HG03469 (cell line): Measurements from ENCODE around the gene ERBB3.
"Not testable (repeated sequence)": the region's sequence is repeated elsewhere in the genome, so short reads cannot be mapped to it uniquely, and the experiment has no call there.

ENCODE experiments used
- ATAC-seq: cut with Tn5 transposase; IDR thresholded peaks from one replicate; pipeline ENCODE4 v1.9.1; 2021; ENCODE audit warnings: mild to moderate bottlenecking, moderate library complexity, moderate number of reproducible peaks; ENCODE audit not compliant: unreplicated experiment

ERBB3 gene

GRCh38 chr12:56110571-56110970, 30.6 kb downstream of the ERBB3 start:
- no peak for ATAC-seq

GRCh38 chr12:56114084-56114483, 34.1 kb downstream of the ERBB3 start:
- no peak for ATAC-seq

GRCh38 chr12:56115329-56115728, 35.4 kb downstream of the ERBB3 start:
- no peak for ATAC-seq

DNA sequence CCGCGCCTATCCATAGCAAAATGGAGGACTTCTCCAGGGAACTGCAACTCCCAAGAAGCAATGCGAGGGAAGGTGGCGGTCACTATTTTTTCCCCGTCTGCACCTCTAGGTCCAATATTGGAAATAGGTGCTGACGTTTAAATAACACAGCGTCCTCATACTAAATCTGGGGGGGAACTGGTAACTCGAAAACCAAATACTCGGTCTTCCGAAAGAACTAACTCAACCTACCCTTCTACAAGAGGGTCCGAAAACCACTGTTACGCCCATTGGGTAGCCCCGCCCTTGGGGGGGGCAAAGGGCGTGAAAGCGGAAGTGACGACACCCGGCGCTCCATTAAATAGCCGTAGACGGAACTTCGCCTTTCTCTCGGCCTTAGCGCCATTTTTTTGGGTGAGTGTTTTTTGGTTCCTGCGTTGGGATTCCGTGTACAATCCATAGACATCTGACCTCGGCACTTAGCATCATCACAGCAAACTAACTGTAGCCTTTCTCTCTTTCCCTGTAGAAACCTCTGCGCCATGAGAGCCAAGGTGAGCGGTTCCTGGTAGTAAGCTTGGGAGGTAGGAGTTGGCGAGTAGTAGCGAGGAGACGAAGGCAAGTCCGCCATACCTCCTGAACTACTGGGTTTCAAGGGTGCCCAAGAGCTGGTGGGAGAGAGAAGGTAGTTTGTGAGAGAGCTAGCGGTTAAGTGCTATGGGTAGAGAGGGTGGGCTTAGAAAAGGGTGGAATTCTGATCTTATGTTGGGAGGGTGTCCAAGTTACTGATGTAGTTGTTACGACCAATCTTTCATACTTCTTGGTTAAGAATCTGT, 36.5 kb downstream of the ERBB3 start, which contains the start of gene RPL41:
TSS of gene RPL41 (plus strand) at position 367 of the 815 bp plus-strand sequence.
- ATAC-seq = peak; percentile 28

GRCh38 chr12:56117082-56117706, 37.2 kb downstream of the ERBB3 start:
- not testable (repeated sequence) for ATAC-seq

DNA sequence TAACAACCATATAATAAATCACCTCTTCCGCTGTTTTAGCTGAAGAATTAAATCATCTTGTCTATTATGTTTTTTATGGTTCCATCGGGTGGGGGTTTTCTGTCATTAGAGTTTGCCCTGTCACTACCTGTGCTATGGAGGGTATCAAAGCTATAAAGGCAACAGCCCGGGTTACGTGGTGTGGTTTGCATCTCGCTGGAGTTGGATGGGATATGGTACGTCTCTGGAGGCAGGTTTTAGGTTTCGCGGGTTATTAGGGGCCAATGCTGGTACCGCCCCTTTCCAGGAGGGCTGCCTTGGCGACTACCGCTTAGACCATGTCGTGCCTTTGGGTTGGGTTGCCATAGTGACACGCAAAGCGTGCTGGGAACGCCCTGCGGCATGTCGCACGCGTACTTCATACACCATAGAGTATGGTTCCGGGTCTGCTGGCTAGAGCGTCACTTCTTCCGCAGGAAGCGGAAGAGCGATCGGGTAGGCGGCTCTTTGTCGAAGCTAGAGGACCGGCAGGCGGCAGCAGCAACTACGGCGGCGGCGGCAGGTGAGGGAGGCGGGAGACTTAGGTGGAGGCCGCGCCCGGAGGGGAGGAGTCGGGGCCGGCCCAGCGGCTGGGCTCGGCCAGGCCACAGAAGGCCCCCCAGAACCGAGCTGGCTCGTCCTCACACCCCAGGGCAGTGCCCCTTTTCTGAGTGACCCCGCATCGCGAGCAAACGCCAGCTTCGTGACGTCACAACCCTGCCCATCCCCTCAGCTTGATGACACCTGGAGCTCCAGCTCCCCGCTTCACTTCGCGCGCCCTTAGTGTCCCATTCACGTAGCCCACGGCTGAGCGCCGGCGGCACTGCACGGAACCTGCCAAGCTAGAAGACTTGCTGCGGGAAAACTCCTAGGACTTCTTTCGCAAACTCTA, 38.1 kb downstream of the ERBB3 start, which contains the start of gene ZC3H10:
TSS of gene ZC3H10 (plus strand) at position 489 of the 910 bp plus-strand sequence. CDS start 2,297 bp downstream, outside the sequence.
- peak; percentile 71 for ATAC-seq

DNA sequence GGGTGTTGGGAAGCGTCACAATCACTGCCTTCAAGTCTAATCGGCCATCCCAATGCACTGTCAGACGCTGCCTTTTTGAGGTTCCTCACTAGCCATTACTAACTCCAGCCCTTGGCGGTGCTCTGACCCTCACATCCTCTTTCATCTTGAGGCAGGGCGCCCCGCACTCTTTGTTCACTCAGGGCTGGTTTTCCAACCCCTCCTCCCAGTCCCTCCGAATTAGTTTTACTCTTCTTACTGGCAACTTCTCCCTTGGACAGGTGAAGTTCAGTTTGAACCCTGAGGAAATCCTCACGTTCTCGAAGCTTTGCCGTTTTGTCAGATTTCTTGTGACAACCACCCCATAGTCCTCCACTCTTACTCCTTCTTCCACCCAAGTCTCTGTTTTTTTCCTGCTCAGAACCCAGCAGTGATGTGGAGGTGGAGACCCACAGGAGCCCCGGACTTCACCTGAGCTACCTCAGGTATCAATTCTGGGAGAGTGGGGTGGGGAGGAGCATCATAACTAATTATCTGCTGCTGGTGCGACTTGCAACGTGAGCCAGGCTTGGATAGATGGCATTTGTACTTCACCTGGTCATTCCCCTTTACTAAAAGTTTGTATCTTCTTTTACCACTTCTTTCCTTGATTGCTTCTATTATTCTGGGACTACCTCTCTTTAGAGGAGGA, 38.9 kb downstream of the ERBB3 start:
- ATAC-seq = no peak

- no peak for ATAC-seq
These were observed 39.4 kb downstream of the ERBB3 start for GRCh38 chr12:56119361-56119796.

DNA sequence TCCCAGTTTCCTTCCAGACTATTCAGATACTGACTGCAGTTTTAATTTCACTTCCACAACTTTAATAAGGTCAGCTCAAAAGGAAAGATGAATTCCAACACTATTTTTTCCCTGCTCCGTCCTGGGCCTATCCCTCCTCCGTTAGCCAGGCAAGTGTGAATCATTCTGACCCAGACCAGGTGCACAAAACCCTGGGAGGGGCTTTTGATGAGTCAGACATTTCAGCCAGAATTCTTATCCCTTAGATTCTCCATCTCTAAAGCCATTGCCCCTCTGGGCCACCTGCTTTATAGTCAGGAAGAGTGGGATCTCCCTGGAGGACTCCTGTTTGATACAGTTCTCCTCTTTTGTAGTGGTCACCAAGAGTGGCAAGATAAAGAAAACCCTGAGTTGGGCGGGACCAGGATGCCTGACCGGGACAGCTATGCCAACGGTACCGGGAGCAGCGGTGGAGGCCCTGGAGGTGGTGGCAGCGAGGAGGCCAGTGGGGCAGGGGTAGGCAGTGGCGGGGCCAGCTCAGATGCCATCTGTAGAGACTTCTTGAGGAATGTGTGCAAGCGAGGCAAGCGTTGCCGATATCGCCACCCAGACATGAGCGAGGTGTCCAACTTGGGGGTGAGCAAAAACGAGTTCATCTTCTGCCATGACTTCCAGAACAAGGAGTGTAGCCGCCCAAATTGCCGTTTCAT, 40.3 kb downstream of the ERBB3 start:
- no peak for ATAC-seq

- ATAC-seq = no peak
These were observed 41.4 kb downstream of the ERBB3 start for GRCh38 chr12:56121204-56121870.

GRCh38 chr12:56122637-56123036, 42.7 kb downstream of the ERBB3 start:
- ATAC-seq = no peak

DNA sequence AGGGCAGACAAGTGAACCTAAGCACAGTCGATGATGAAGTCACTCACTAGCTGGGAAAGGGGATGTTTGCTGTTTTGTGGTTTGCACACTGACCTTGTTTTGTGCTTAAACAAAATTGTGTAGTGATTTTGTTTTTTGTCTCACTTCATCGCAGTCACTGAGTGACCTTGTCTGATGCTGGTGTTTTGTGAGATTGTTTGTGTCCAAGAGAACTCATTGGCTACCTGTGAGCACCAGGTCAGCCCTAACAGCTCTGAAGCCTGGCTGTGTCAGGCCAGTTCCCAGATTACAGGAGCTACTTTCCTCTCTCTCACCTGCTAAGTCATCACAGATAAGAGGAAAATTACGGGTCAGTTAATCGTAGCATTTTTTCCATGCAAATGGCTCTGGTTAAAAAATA, 44.2 kb downstream of the ERBB3 start:
- ATAC-seq = no peak

DNA sequence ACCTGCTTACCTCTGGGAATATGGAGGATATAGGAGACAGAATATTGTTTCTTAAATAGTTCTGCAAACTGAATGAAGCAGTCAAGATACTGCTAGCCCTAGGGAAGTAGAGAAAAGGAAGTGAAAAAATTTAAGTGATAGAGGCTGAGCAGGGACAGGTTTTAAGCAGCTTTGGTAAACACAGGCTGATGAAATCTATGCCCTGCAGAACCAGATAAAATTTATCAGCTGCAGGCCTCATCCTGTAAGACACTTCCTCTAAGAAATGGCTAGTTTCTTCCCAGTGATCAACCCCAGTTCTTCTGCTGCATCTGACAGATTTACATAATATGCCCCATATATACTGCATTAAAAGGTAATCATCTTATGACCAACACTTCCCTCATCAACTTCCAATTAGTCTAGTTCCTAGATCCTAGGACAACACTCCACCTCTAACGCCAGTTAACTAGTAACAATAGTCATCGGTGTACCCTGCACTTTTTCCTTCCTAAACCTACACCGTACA, 46.8 kb downstream of the ERBB3 start:
- ATAC-seq = no peak

GRCh38 chr12:56127485-56127887, 47.5 kb downstream of the ERBB3 start:
- ATAC-seq = no peak

GRCh38 chr12:56127888-56128669, 48.1 kb downstream of the ERBB3 start, which contains the start of gene ESYT1:
Gene ESYT1 (plus strand): TSS chr12:56128267. CDS start chr12:56128320, 53 bp downstream.
- ATAC-seq = peak; percentile 83

- ATAC-seq = no peak
These were observed 48.8 kb downstream of the ERBB3 start for GRCh38 chr12:56128670-56129205.

DNA sequence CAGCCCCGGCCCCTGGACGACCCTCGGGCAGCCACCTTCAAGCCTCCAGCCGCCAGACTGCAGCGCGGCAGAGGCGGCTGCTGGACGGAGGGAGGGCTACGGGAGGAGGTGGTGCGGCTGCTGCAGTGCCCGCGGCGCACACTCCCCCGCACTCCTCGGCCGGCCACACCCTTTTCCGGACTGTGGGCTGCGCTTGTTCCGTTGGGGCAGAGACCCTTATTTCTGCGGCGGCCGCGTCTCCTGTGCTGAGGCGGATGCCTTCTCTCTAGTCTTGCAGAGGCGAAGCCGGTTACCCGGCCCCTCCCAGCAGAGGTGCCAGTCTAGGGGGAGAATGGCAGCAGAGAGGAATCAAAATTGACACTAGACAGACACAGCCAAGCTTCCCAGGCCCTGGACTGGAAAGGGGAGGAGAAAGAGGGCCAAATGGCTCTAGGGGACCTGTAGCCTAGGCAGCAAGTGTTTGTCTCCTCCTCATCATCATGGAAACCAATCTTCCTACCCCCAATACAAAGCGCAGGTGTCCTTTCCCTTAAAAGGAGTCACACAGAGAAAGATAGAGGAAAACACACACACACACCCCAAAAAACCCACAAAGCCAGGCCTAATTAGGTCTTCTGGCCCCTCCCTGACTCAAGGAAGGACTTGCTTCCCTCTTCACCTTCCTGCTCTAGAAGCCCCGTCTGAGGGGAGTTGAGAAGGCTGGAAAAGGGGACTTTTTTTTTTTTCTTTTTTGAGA, 49.4 kb downstream of the ERBB3 start:
- no peak for ATAC-seq
